Loucy (cell line): ENCODE results near the gene SRGAP1.

ENCODE experiments used
- EZH2phosphoT487 ChIP-seq: fragments of 200-600 bp; IDR thresholded peaks from 2 replicates; pipeline ENCODE4 v1.6.1; 2018; ENCODE audit warnings: antibody characterized with exemption, mild to moderate bottlenecking, moderate library complexity, borderline replicate concordance
- TF ChIP-seq, protein P1 (sequence below): fragments of 200-600 bp; sonication (generic); conservative IDR thresholded peaks from 2 replicates; pipeline ENCODE4 v1.5.1; 2014; ENCODE audit warnings: mild to moderate bottlenecking, antibody characterized with exemption, low read length

DNA sequence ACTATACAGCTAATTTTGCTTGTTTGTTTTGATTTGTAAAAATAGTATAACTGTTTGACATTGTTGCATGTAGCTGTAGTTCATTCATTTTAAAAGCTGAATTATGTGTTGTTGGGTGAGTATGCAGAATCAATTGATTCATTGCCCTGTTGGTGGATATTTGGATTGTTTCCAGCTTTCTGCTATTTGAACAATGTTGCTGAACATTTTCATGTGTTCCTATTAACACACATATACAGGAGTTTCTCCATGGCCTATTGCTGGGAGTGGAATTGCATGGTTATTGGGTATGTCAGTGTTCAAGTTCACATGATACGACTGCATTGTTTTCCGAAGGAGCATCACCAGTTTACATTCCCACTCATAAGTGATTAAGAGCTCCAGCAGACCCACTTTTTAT, 75.3 kb downstream of the SRGAP1 start:
- TF ChIP-seq, protein P1, sequence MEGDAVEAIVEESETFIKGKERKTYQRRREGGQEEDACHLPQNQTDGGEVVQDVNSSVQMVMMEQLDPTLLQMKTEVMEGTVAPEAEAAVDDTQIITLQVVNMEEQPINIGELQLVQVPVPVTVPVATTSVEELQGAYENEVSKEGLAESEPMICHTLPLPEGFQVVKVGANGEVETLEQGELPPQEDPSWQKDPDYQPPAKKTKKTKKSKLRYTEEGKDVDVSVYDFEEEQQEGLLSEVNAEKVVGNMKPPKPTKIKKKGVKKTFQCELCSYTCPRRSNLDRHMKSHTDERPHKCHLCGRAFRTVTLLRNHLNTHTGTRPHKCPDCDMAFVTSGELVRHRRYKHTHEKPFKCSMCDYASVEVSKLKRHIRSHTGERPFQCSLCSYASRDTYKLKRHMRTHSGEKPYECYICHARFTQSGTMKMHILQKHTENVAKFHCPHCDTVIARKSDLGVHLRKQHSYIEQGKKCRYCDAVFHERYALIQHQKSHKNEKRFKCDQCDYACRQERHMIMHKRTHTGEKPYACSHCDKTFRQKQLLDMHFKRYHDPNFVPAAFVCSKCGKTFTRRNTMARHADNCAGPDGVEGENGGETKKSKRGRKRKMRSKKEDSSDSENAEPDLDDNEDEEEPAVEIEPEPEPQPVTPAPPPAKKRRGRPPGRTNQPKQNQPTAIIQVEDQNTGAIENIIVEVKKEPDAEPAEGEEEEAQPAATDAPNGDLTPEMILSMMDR: no peak
- no peak for TF ChIP-seq EZH2phosphoT487
